ENCODE measurements around the gene HBB. TPM values are rescaled to one million over a fixed set of nuclear protein-coding genes. Genes with fewer than 3 reads are reported as not detected.
"Not testable (repeated sequence)": the region's sequence is repeated elsewhere in the genome, so short reads cannot be mapped to it uniquely, and the experiment has no call there.

HBB gene
- total RNA-seq = not detected

GRCh38 chr11:5226732-5227310, at the start of gene HBB:
TSS of gene HBB (minus strand) at chr11:5227071. CDS start at chr11:5227021, 50 bp downstream.
- ChIA-PET CTCF (no interaction called here), POLR2A (no interaction called here)

- CTCF ChIA-PET = no interaction called here
These were observed 48.7 kb upstream of the HBB start for GRCh38 chr11:5275369-5276110.

GRCh38 chr11:5274395-5274794, 47.5 kb upstream of the HBB start:
- ChIA-PET POLR2A (no interaction called here), CTCF (no interaction called here)

More at GRCh38 chr11:5275369-5276110, 48.7 kb upstream of the HBB start:
- POLR2A ChIA-PET = no interaction called here

GRCh38 chr11:5272395-5273017, 45.6 kb upstream of the HBB start:
- ChIA-PET CTCF (no interaction called here), POLR2A (no interaction called here)

- CTCF ChIA-PET = no interaction called here
These were observed 42.9 kb upstream of the HBB start, which contains the start of gene HBE1 for GRCh38 chr11:5269715-5270147. TSS of gene HBE1 (minus strand) at chr11:5269945. CDS start at chr11:5269890, 55 bp downstream.

GRCh38 chr11:5267033-5267563, 40.2 kb upstream of the HBB start:
- CTCF ChIA-PET = no interaction called here

More at GRCh38 chr11:5269715-5270147, 42.9 kb upstream of the HBB start, which contains the start of gene HBE1:
- POLR2A ChIA-PET = no interaction called here

GRCh38 chr11:5266609-5267008, 39.7 kb upstream of the HBB start:
- ChIA-PET CTCF (no interaction called here), POLR2A (no interaction called here)

More at GRCh38 chr11:5267033-5267563, 40.2 kb upstream of the HBB start:
- POLR2A ChIA-PET = no interaction called here

GRCh38 chr11:5265832-5266231, 39.0 kb upstream of the HBB start:
- CTCF ChIA-PET = no interaction called here
- POLR2A ChIA-PET = no interaction called here

- POLR2A ChIA-PET = no interaction called here
- CTCF ChIA-PET = no interaction called here
These were observed 31.8 kb upstream of the HBB start for GRCh38 chr11:5258543-5259262.

GRCh38 chr11:5257296-5257695, 30.4 kb upstream of the HBB start:
- ChIA-PET POLR2A (no interaction called here), CTCF (no interaction called here)

GRCh38 chr11:5254646-5255413, 28.0 kb upstream of the HBB start, which contains the start of gene HBG2:
TSS of gene HBG2 (minus strand) at chr11:5254781. CDS start at chr11:5254728, 53 bp downstream.
- CTCF ChIA-PET, POLR2A ChIA-PET: not testable (repeated sequence)

- CTCF ChIA-PET, POLR2A ChIA-PET: not testable (repeated sequence)
These were observed 27.2 kb upstream of the HBB start for GRCh38 chr11:5254023-5254422.

GRCh38 chr11:5253440-5253839, 26.6 kb upstream of the HBB start:
- POLR2A ChIA-PET = not testable (repeated sequence)

GRCh38 chr11:5252919-5253265, 26.0 kb upstream of the HBB start:
- ChIA-PET POLR2A (no interaction called here), CTCF (no interaction called here)

More at GRCh38 chr11:5253440-5253839, 26.6 kb upstream of the HBB start:
- CTCF ChIA-PET = not testable (repeated sequence)

GRCh38 chr11:5252192-5252918, 25.5 kb upstream of the HBB start:
- ChIA-PET POLR2A (no interaction called here), CTCF (no interaction called here)

GRCh38 chr11:5251746-5252145, 24.9 kb upstream of the HBB start:
- ChIA-PET CTCF (no interaction called here), POLR2A (no interaction called here)

GRCh38 chr11:5250543-5251204, 23.8 kb upstream of the HBB start:
- POLR2A ChIA-PET = no interaction called here
- CTCF ChIA-PET = no interaction called here

GRCh38 chr11:5249807-5250396, 23.0 kb upstream of the HBB start, which contains the start of gene HBG1:
TSS of gene HBG1 (minus strand) at chr11:5249857. CDS start at chr11:5249804, 53 bp downstream.
- POLR2A ChIA-PET, CTCF ChIA-PET: not testable (repeated sequence)
